ENCODE data around the gene DEPDC4. TPM values are rescaled to one million over a fixed set of nuclear protein-coding genes. Genes with fewer than 3 reads are reported as not detected.

The DEPDC4 gene
- total RNA-seq, 1 experiment from 2014 or later: 3.2 TPM

DNA sequence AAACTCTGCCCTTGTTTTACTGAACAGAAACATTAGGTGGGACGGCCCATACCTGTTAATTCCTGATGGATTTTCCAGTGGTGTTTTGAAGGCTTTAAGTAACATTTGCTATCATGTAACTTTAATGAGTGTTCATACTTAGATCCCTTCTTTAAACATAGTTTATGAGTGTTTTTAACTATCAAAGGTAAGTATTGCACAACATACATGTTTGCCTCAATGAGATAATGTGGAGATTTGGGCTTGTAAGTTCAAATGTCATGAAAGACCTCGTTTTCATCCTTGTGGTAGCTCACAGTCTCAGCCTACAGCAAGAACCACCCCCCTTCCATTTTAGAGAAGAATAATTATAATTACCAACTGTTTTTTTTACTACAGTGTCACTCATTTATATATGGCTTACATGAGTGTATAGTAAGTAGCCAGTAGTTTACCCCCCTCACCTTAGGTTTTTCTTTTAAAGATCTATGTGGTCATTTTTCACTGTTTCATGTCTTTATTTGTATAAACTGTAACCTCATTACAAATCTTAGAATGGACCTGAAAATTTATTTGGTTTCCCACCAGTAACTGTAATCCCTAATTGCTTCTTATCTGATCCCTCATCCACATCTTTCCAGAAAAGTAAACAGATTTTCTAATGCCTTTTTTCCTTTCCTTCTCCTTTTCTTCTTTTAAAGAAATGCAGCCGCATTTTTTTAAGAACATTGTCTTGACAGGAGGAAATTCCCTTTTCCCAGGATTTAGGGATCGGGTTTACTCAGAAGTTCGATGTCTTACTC is 47.4 kb downstream of the DEPDC4 start:
- Histone ChIP-seq H2BK12ac (ENCODE audit: insufficient read length, low read depth, low read length) (no peak overlapping the region), H3K23me2 (ENCODE audit: insufficient read length, low read depth, low read length, poor library complexity, severe bottlenecking) (no peaks in the 10 kb centered on the region), H3K9me3 (ENCODE audit: control insufficient read depth, low read depth, low read length) (no peaks in the 10 kb centered on the region), H4K91ac (ENCODE audit: insufficient read length, low read depth, low read length) (no peak overlapping the region), H3K23ac (ENCODE audit: insufficient read length, low read depth, low read length) (no peak overlapping the region), H3K27ac (ENCODE audit: insufficient read length, low read depth, low read length) (no peak overlapping the region), H2AK5ac (ENCODE audit: insufficient read length, low read length) (no peak overlapping the region), H3K56ac (ENCODE audit: insufficient read length, low read depth, low read length) (no peak overlapping the region), H4K5ac (ENCODE audit: insufficient read length, low read depth, low read length) (no peak overlapping the region), H2BK120ac (ENCODE audit: low read depth, low read length, poor library complexity, severe bottlenecking) (no peak overlapping the region), H3K4me2 (ENCODE audit: insufficient read depth, insufficient read length, low read length) (no peak overlapping the region), H4K8ac (replicated peaks; ENCODE audit: insufficient read length, low read depth, low read length) (no peak overlapping the region), H3K9ac (ENCODE audit: extremely low read depth, insufficient read length, low read length) (no peak overlapping the region), H4K20me1 (ENCODE audit: control insufficient read depth, insufficient read depth, insufficient read length) (no peaks in the 10 kb centered on the region), H3K4me1 (ENCODE audit: insufficient read depth, low read length) (no peaks in the 10 kb centered on the region), H3K18ac (ENCODE audit: insufficient read length, low read depth, low read length) (no peak overlapping the region), H3T11ph (ENCODE audit: low read length) (no peak overlapping the region), H3K4ac (ENCODE audit: low read depth, low read length) (no peak overlapping the region), H3K79me1 (ENCODE audit: insufficient read depth, low read depth, low read length, poor library complexity, severe bottlenecking) (no peaks in the 10 kb centered on the region), H2AFZ (ENCODE audit: low read length) (no peak overlapping the region), H2BK15ac (ENCODE audit: low read depth, low read length) (no peak overlapping the region), H3K14ac (ENCODE audit: insufficient read depth, low read length) (no peak overlapping the region), H2BK20ac (ENCODE audit: low read depth, low read length, poor library complexity, severe bottlenecking) (no peak overlapping the region), H3K79me2 (ENCODE audit: insufficient read depth, low read length) (no peaks in the 10 kb centered on the region), H3K27me3 (ENCODE audit: insufficient read depth, low read length) (no peaks in the 10 kb centered on the region), H2BK5ac (ENCODE audit: insufficient read length, low read length) (no peak overlapping the region)
- no peak overlapping the region for H3K27ac Mint-ChIP-seq
- WGBS (ENCODE audit: extremely low coverage, insufficient read length, low lambda C conversion rate): no CpG with 5 or more reads among the region's 5 CpGs
- peaks cover 2 to 42% (median 27%) of the 10 kb centered on the region in 3 experiments; a peak in 5 of 7 replicates for H3K36me3 Mint-ChIP-seq (ENCODE audit: insufficient read depth in 1 of 3, low read depth in 3 of 3)
- no peaks in the 10 kb centered on the region for H3K4me1 Mint-ChIP-seq
- no peaks in the 10 kb centered on the region for H3K27me3 Mint-ChIP-seq (ENCODE audit: low read depth)
- no peaks in the 10 kb centered on the region for H3K9me3 Mint-ChIP-seq
- no peak for DNase-seq
- no peak overlapping the region for H3K4me3 Mint-ChIP-seq
- TF ChIP-seq, protein P1, sequence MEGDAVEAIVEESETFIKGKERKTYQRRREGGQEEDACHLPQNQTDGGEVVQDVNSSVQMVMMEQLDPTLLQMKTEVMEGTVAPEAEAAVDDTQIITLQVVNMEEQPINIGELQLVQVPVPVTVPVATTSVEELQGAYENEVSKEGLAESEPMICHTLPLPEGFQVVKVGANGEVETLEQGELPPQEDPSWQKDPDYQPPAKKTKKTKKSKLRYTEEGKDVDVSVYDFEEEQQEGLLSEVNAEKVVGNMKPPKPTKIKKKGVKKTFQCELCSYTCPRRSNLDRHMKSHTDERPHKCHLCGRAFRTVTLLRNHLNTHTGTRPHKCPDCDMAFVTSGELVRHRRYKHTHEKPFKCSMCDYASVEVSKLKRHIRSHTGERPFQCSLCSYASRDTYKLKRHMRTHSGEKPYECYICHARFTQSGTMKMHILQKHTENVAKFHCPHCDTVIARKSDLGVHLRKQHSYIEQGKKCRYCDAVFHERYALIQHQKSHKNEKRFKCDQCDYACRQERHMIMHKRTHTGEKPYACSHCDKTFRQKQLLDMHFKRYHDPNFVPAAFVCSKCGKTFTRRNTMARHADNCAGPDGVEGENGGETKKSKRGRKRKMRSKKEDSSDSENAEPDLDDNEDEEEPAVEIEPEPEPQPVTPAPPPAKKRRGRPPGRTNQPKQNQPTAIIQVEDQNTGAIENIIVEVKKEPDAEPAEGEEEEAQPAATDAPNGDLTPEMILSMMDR (conservative IDR thresholded peaks at IDR 0.05): no peak

Data from H9 (cell line).